HepG2 (cell line): ENCODE measurements around the gene C9. TPM values are rescaled to one million over a fixed set of nuclear protein-coding genes. Genes with fewer than 3 reads are reported as not detected.

ENCODE experiments used
- ATAC-seq: fragments of 200-7000 bp; cut with Tn5 transposase; 3 replicates; pipeline ENCODE4 v1.9.1; 2020; ENCODE audit warnings: mild to moderate bottlenecking, moderate library complexity
- BruUV-seq: library from RNA; stranded (reverse); fragments of 400-500 nt; replicated peaks from 2 replicates; lab custom pipeline; 2021; lab: Mats Ljungman, UMichigan
- CTCF ChIA-PET: fragments of 300-600 bp; formaldehyde crosslinking; extraction: SDS; loops from one replicate; lab custom pipeline; 2021; ENCODE audit warnings: low total read pairs, inconsistent platforms, low intra/inter-chr PET ratio; lab: Yijun Ruan, JAX
- POLR2A ChIA-PET: fragments of 350-600 bp; sonication (Branson Sonifier 250); formaldehyde crosslinking; loops from one replicate; lab custom pipeline; 2020; ENCODE audit warnings: antibody characterized with exemption, inconsistent platforms; lab: Yijun Ruan, JAX
- DNase-seq: peaks from one replicate; pipeline ENCODE4 v3.0.0-alpha.2; 2015; ENCODE audit warnings: low spot score
- FAIRE-seq: peaks from 3 replicates; lab custom pipeline; 2011; peaks lifted over from hg19 to GRCh38; lab: Jason Lieb, UNC
- H2AFZ ChIP-seq: one replicate; pipeline ENCODE4 v1.6.1; 2011; ENCODE audit warnings: low read length, inconsistent platforms
- H3K27ac ChIP-seq: fragments of 300-600 bp; 3 replicates; pipeline ENCODE4 v1.8.0; 2011; ENCODE audit warnings: mixed run types, mild to moderate bottlenecking, mixed read lengths, low read length, inconsistent platforms; ENCODE audit not compliant: insufficient read depth; ENCODE audit errors: extremely low read length
- H3K27me3 ChIP-seq, 2 experiments: fragments of 200-600 bp in 1 of 2; 2 replicates in 1 of 2; 3 replicates in 1 of 2; pipeline versions ENCODE4 v1.6.0 to v1.8.0; 2011; ENCODE audit warnings: low read length in 2 of 2, mild to moderate bottlenecking in 2 of 2, moderate library complexity in 2 of 2, inconsistent platforms in 1 of 2; ENCODE audit not compliant: insufficient read depth in 2 of 2, control insufficient read depth in 1 of 2
- H3K36me3 ChIP-seq, 2 experiments: fragments of 200-600 bp in 1 of 2; replicated peaks in 1 of 2; 2 replicates in 1 of 2; 3 replicates in 1 of 2; pipeline versions ENCODE4 v1.5.1 to v1.8.0; 2011; ENCODE audit warnings: low read length in 2 of 2, inconsistent platforms in 1 of 2; ENCODE audit not compliant: insufficient read depth in 2 of 2, control insufficient read depth in 1 of 2
- H3K4me1 ChIP-seq: 2 replicates; pipeline ENCODE4 v1.5.1; 2012; ENCODE audit warnings: low read length, inconsistent platforms; ENCODE audit not compliant: insufficient read depth
- H3K4me2 ChIP-seq: 2 replicates; pipeline ENCODE4 v1.6.0; 2011; ENCODE audit warnings: low read depth, low read length, inconsistent platforms
- H3K4me3 ChIP-seq, 3 experiments: fragments of 200-600 bp in 1 of 3; sonication (generic), shearing (Covaris generic) in 1 of 3; replicated peaks in 1 of 3; 2 replicates each; pipeline ENCODE4 v1.5.1; 2011 to 2016; ENCODE audit warnings: low read length in 3 of 3, inconsistent platforms in 2 of 3, low read depth in 2 of 3, mild to moderate bottlenecking in 2 of 3, control low read depth in 1 of 3, mixed read lengths in 1 of 3; ENCODE audit not compliant: insufficient read depth in 1 of 3
- H3K79me2 ChIP-seq: one replicate; pipeline ENCODE4 v1.6.1; 2011; ENCODE audit warnings: low read length, inconsistent platforms; ENCODE audit not compliant: insufficient read depth
- H3K9ac ChIP-seq: 2 replicates; pipeline ENCODE4 v1.6.0; 2011; ENCODE audit warnings: mild to moderate bottlenecking, low read depth, low read length, inconsistent platforms; ENCODE audit not compliant: insufficient read depth
- H3K9me3 ChIP-seq: 2 replicates; pipeline ENCODE4 v1.5.1; 2012; ENCODE audit warnings: mild to moderate bottlenecking, low read length
- H4K20me1 ChIP-seq: 2 replicates; pipeline ENCODE4 v1.6.0; 2011; ENCODE audit warnings: inconsistent platforms, mild to moderate bottlenecking, low read length, moderate library complexity; ENCODE audit not compliant: insufficient read depth
- IKZF4 ChIP-seq: sonication (generic); formaldehyde crosslinking; IDR thresholded peaks from 2 replicates; pipeline ENCODE4 v1.5.1; 2020; ENCODE audit warnings: borderline replicate concordance, mild to moderate bottlenecking, low read depth, missing genetic modification reagents; ENCODE audit errors: not compliant biosample characterization
- KAT7 ChIP-seq: IDR thresholded peaks from 2 replicates; pipeline ENCODE4 v1.6.1; 2018; ENCODE audit warnings: borderline replicate concordance, missing compliant biosample characterization
- SP4 ChIP-seq: sonication (generic); formaldehyde crosslinking; IDR thresholded peaks from 2 replicates; pipeline ENCODE4 v1.8.1; 2023; ENCODE audit warnings: mild to moderate bottlenecking, missing genetic modification reagents
- ZBTB39 ChIP-seq: sonication (generic); formaldehyde crosslinking; IDR thresholded peaks from 2 replicates; pipeline ENCODE4 v1.5.0; 2020; ENCODE audit warnings: missing genetic modification reagents
- ZNF138 ChIP-seq: sonication (generic); formaldehyde crosslinking; IDR thresholded peaks from 2 replicates; pipeline ENCODE4 v1.5.0; 2020; ENCODE audit warnings: mild to moderate bottlenecking, low read depth, missing genetic modification reagents
- ZNF180 ChIP-seq: sonication (generic); formaldehyde crosslinking; IDR thresholded peaks from 2 replicates; pipeline ENCODE4 v1.4.0; 2020; ENCODE audit warnings: low read depth, missing genetic modification reagents, borderline replicate concordance
- ZNF580 ChIP-seq: IDR thresholded peaks from 2 replicates; pipeline ENCODE4 v1.6.1; 2016; ENCODE audit warnings: low read depth, borderline replicate concordance
- ZNF709 ChIP-seq: sonication (generic); formaldehyde crosslinking; IDR thresholded peaks from 2 replicates; pipeline ENCODE4 v1.5.0; 2020; ENCODE audit warnings: mild to moderate bottlenecking, missing genetic modification reagents
- ZNF782 ChIP-seq: sonication (generic); formaldehyde crosslinking; IDR thresholded peaks from 2 replicates; pipeline ENCODE4 v1.4.0; 2020; ENCODE audit warnings: missing genetic modification reagents, mild to moderate bottlenecking, borderline replicate concordance
- WGBS: methylation state at CpG from one replicate; pipeline ENCODE4 v1.1.6; 2017; ENCODE audit warnings: low lambda C conversion rate; 5-methylcytosine and 5-hydroxymethylcytosine counted together
- in situ Hi-C: cut with HindIII; loops from 2 replicates; pipeline ENCODE4 v1.10.0; 2017; ENCODE audit warnings: low pct_unique_long_range_greater_than_20kb; ENCODE audit not compliant: extremely low pct_ligation_motif_present
- intact Hi-C: fragments of 100-400 bp; cut with micrococcal nuclease; formaldehyde crosslinking; loops from one replicate; pipeline ENCODE4 v1.10.0; 2022; ENCODE audit not compliant: unreplicated experiment
- polyA plus RNA-seq, 8 experiments: library from polyadenylated mRNA; depleted of rRNA in 3 of 8; stranded (reverse) in 7 of 8; unstranded in 1 of 8; fragments of >200 nt; fragmentation: Illumina TruSeq in 4 of 8; extraction: Trizol in 4 of 8; gene quantifications; 2 replicates each; pipeline versions ENCODE4 v1.2.1 to v1.2.3, GENCODE V29; 2011 to 2016; ENCODE audit warnings: low read depth in 4 of 8, missing spikeins in 1 of 8, mixed read lengths in 1 of 8; ENCODE audit not compliant: insufficient read depth in 1 of 8
- total RNA-seq, 5 experiments: library from RNA; depleted of rRNA; stranded (reverse); fragments of >200 nt; fragmentation: Illumina TruSeq; extraction: Trizol; gene quantifications; 2 replicates each; pipeline ENCODE4 v1.2.3, GENCODE V29; 2016; ENCODE audit warnings: low read depth in 1 of 5

Gene C9
- total and polyA plus RNA-seq, 2 of the 13 experiments (the other 11 are each of a cell fraction or from before 2014, with no cell fraction given): not detected

GRCh38 chr5:39390945-39391344, 26.6 kb upstream of the C9 start:
- Histone ChIP-seq H2AFZ (no peak overlapping the region), H4K20me1 (no peaks in the 10 kb centered on the region), H3K27me3 (no peaks in the 10 kb centered on the region; a peak in 1 of 5 replicates), H3K79me2 (no peaks in the 10 kb centered on the region), H3K4me1 (no peaks in the 10 kb centered on the region), H3K36me3 (peaks cover 5 to 20% of the 10 kb centered on the region in 2 experiments; a peak in 3 of 5 replicates), H3K4me3 (no peak overlapping the region), H3K9ac (no peak overlapping the region), H3K27ac (no peak overlapping the region), H3K9me3 (no peaks in the 10 kb centered on the region), H3K4me2 (no peak overlapping the region)
- POLR2A ChIA-PET: no interaction called here
- intact Hi-C loops (no loop called here), in situ Hi-C loops (no loop called here)
- no TSS peak for BruUV-seq
- CTCF ChIA-PET: no interaction called here
- no peak for ATAC-seq
- TF ChIP-seq ZNF138 (CRISPR knock-in tag) (no peak), SP4 (CRISPR knock-in tag) (no peak), ZNF709 (CRISPR knock-in tag) (no peak), ZNF180 (CRISPR knock-in tag) (no peak), ZBTB39 (CRISPR knock-in tag) (no peak), IKZF4 (CRISPR knock-in tag) (no peak), ZNF580 (CRISPR knock-in tag) (no peak), KAT7 (CRISPR knock-in tag) (no peak), ZNF782 (CRISPR knock-in tag) (no peak)
- no peak for DNase-seq
- FAIRE-seq: no peak
- WGBS: 91% methylated on average over 3 of the region's 3 CpGs
